IMR-90 (cell line): ENCODE data around the gene PHEX. TPM values are rescaled to one million over a fixed set of nuclear protein-coding genes. Genes with fewer than 3 reads are reported as not detected.

Experiments
- ATAC-seq: fragments of 200-7000 bp; cut with Tn5 transposase; 2 replicates; pipeline ENCODE4 v1.9.1; 2020; ENCODE audit warnings: low read depth, mild to moderate bottlenecking, moderate library complexity
- BruUV-seq: library from RNA; stranded (reverse); fragments of 400-500 nt; replicated peaks from 2 replicates; lab custom pipeline; 2021; lab: Mats Ljungman, UMichigan
- CTCF ChIA-PET: fragments of 300-600 bp; formaldehyde crosslinking; extraction: SDS; loops from one replicate; lab custom pipeline; 2021; ENCODE audit warnings: antibody characterized with exemption; lab: Yijun Ruan, JAX
- POLR2A ChIA-PET: fragments of 300-600 bp; sonication (Branson Sonifier 250); formaldehyde crosslinking; loops from one replicate; lab custom pipeline; 2022; ENCODE audit warnings: antibody characterized with exemption; ENCODE audit not compliant: unreplicated experiment; lab: Charles Lee
- DNase-seq: peaks from one replicate; pipeline ENCODE4 v3.0.0; 2013
- H2AFZ ChIP-seq: replicated peaks from 2 replicates; pipeline ENCODE3; 2013; ENCODE audit warnings: low read length, mild to moderate bottlenecking; ENCODE audit not compliant: poor library complexity
- H2AK5ac ChIP-seq: 2 replicates; pipeline ENCODE4 v1.6.1; 2013; ENCODE audit warnings: low read depth, low read length, inconsistent platforms
- H2AK9ac ChIP-seq: replicated peaks from 2 replicates; pipeline ENCODE3; 2013; ENCODE audit warnings: mild to moderate bottlenecking, low read depth, low read length, moderate library complexity; ENCODE audit not compliant: poor library complexity
- H2BK120ac ChIP-seq: 2 replicates; pipeline ENCODE4 v1.6.1; 2013; ENCODE audit warnings: low read depth, low read length, inconsistent platforms
- H2BK15ac ChIP-seq: 3 replicates; pipeline ENCODE4 v1.6.1; 2013; ENCODE audit warnings: low read depth, low read length, inconsistent platforms
- H2BK20ac ChIP-seq: 2 replicates; pipeline ENCODE4 v1.6.1; 2013; ENCODE audit warnings: low read depth, mild to moderate bottlenecking, inconsistent platforms, low read length, moderate library complexity
- H2BK5ac ChIP-seq: 2 replicates; pipeline ENCODE4 v1.6.1; 2013; ENCODE audit warnings: mild to moderate bottlenecking, low read depth, low read length, inconsistent platforms; ENCODE audit not compliant: poor library complexity, severe bottlenecking
- H3K14ac ChIP-seq: replicated peaks from 2 replicates; pipeline ENCODE4 v1.6.1; 2013; ENCODE audit warnings: low read depth, low read length, inconsistent platforms
- H3K18ac ChIP-seq: 2 replicates; pipeline ENCODE4 v1.6.1; 2013; ENCODE audit warnings: low read depth, low read length, control low read depth
- H3K23ac ChIP-seq: 2 replicates; pipeline ENCODE4 v1.6.1; 2013; ENCODE audit warnings: low read depth, low read length, inconsistent platforms
- H3K27ac ChIP-seq: 2 replicates; pipeline ENCODE4 v1.5.1; 2013; ENCODE audit warnings: mild to moderate bottlenecking, control low read depth, low read length; ENCODE audit not compliant: insufficient read depth
- H3K27me3 ChIP-seq: 2 replicates; pipeline ENCODE4 v1.6.1; 2013; ENCODE audit warnings: low read length; ENCODE audit not compliant: control insufficient read depth, insufficient read depth
- H3K36me3 ChIP-seq: 2 replicates; pipeline ENCODE4 v1.6.1; 2013; ENCODE audit warnings: low read length, mixed read lengths; ENCODE audit not compliant: control insufficient read depth, insufficient read depth
- H3K4ac ChIP-seq: 2 replicates; pipeline ENCODE4 v1.6.1; 2013; ENCODE audit warnings: low read depth, low read length, inconsistent platforms
- H3K4me1 ChIP-seq: 2 replicates; pipeline ENCODE4 v1.6.1; 2013; ENCODE audit warnings: low read length, mixed read lengths; ENCODE audit not compliant: control insufficient read depth, insufficient read depth
- H3K4me2 ChIP-seq: 2 replicates; pipeline ENCODE4 v1.6.1; 2013; ENCODE audit warnings: low read depth, mild to moderate bottlenecking, control low read depth, low read length, moderate library complexity
- H3K4me3 ChIP-seq: 2 replicates; pipeline ENCODE4 v1.5.1; 2013; ENCODE audit warnings: low read depth, mild to moderate bottlenecking, control low read depth, low read length, moderate library complexity; ENCODE audit not compliant: insufficient read depth
- H3K56ac ChIP-seq: 2 replicates; pipeline ENCODE4 v1.6.1; 2013; ENCODE audit warnings: low read length, inconsistent platforms; ENCODE audit not compliant: insufficient read depth; ENCODE audit errors: extremely low read depth
- H3K79me1 ChIP-seq, 2 experiments: 2 replicates each; pipeline ENCODE4 v1.6.1; 2013; ENCODE audit warnings: low read length in 2 of 2, inconsistent platforms in 1 of 2, low read depth in 1 of 2
- H3K9ac ChIP-seq: 2 replicates; pipeline ENCODE4 v1.6.1; 2013; ENCODE audit warnings: low read depth, low read length, control low read depth
- H3K9me1 ChIP-seq: 2 replicates; pipeline ENCODE4 v1.6.1; 2013; ENCODE audit warnings: low read length, inconsistent platforms; ENCODE audit not compliant: insufficient read depth
- H3K9me3 ChIP-seq: 2 replicates; pipeline ENCODE4 v1.6.1; 2013; ENCODE audit warnings: low read length; ENCODE audit not compliant: control insufficient read depth, insufficient read depth
- H4K20me1 ChIP-seq: 2 replicates; pipeline ENCODE4 v1.6.1; 2013; ENCODE audit warnings: low read length, inconsistent platforms; ENCODE audit not compliant: insufficient read depth
- H4K5ac ChIP-seq: 2 replicates; pipeline ENCODE4 v1.6.1; 2013; ENCODE audit warnings: mild to moderate bottlenecking, low read depth, low read length, control low read depth
- H4K8ac ChIP-seq, 2 experiments: 2 replicates each; pipeline ENCODE4 v1.6.1; 2013; ENCODE audit warnings: low read depth in 2 of 2, low read length in 2 of 2, control low read depth in 1 of 2, inconsistent platforms in 1 of 2
- H4K91ac ChIP-seq: 2 replicates; pipeline ENCODE4 v1.6.1; 2013; ENCODE audit warnings: low read depth, low read length, inconsistent platforms; ENCODE audit not compliant: insufficient read depth
- CEBPB ChIP-seq: IDR thresholded peaks from 2 replicates; pipeline ENCODE4 v1.6.1; 2012; ENCODE audit warnings: low read depth, low read length, improper control_type of control experiment
- CTCF ChIP-seq: conservative IDR thresholded peaks from 2 replicates; pipeline ENCODE4 v1.5.1; 2012; ENCODE audit warnings: mild to moderate bottlenecking, low read depth, low read length, improper control_type of control experiment
- ELK1 ChIP-seq: fragments of 150-350 bp; IDR thresholded peaks from 2 replicates; pipeline ENCODE4 v1.6.1; 2016; ENCODE audit warnings: low read depth, mild to moderate bottlenecking, low read length, moderate library complexity, borderline replicate concordance
- FOS ChIP-seq: fragments of 150-350 bp; IDR thresholded peaks from 2 replicates; pipeline ENCODE4 v1.6.1; 2016; ENCODE audit warnings: low read depth, low read length
- NFE2L2 ChIP-seq: fragments of 150-350 bp; IDR thresholded peaks from 2 replicates; pipeline ENCODE4 v1.6.1; 2016; ENCODE audit warnings: low read depth, mild to moderate bottlenecking, low read length
- POLR2A ChIP-seq: IDR thresholded peaks from 2 replicates; pipeline ENCODE4 v1.6.1; 2012; ENCODE audit warnings: mild to moderate bottlenecking, low read depth, low read length
- RFX5 ChIP-seq: IDR thresholded peaks from 2 replicates; pipeline ENCODE4 v1.8.0; 2012; ENCODE audit warnings: low read depth, mild to moderate bottlenecking, low read length, moderate library complexity
- SMC3 ChIP-seq: fragments of 150-350 bp; IDR thresholded peaks from 2 replicates; pipeline ENCODE4 v1.6.1; 2016; ENCODE audit warnings: low read depth, mild to moderate bottlenecking, antibody characterized with exemption, low read length, moderate library complexity
- USF2 ChIP-seq: fragments of 150-350 bp; IDR thresholded peaks from 2 replicates; pipeline ENCODE4 v1.6.1; 2017; ENCODE audit warnings: mild to moderate bottlenecking, antibody characterized with exemption, low read length, low read depth
- WGBS, 2 experiments: methylation state at CpG; one replicate each; pipeline versions ENCODE4 v1.1.5 to v1.1.7; 2013; ENCODE audit warnings: missing lambda C conversion rate in 2 of 2; ENCODE audit not compliant: insufficient read length in 1 of 2; ENCODE audit errors: extremely low coverage in 2 of 2; 5-methylcytosine and 5-hydroxymethylcytosine counted together
- dilution Hi-C: fragments of 300-500 bp; cut with HindIII; formaldehyde crosslinking; loops from one replicate; pipeline ENCODE4 v1.14.3; 2018; ENCODE audit warnings: low sequenced_read_pairs; ENCODE audit not compliant: unreplicated experiment
- in situ Hi-C: fragments of 300-500 bp; cut with MboI; formaldehyde crosslinking; loops from 3 replicates; pipeline ENCODE4 v1.14.3; 2019; ENCODE audit warnings: low sequenced_read_pairs, inconsistent platforms, mixed read lengths
- intact Hi-C: fragments of 100-400 bp; cut with micrococcal nuclease; formaldehyde crosslinking; loops from 2 replicates; pipeline ENCODE4 v1.10.0; 2022
- polyA plus RNA-seq, 3 experiments: library from polyadenylated mRNA; depleted of rRNA; stranded (reverse); fragments of >200 nt; gene quantifications; 2 replicates each; pipeline ENCODE4 v1.2.3, GENCODE V29; 2012; ENCODE audit warnings: low replicate concordance in 1 of 3
- total RNA-seq: library from RNA; depleted of rRNA; stranded (reverse); fragments of >200 nt; gene quantifications from 2 replicates; pipeline ENCODE4 v1.2.3, GENCODE V29; 2012

The PHEX gene
- total and polyA plus RNA-seq, 2 of the 4 experiments (the other 2 are of a cell fraction), result 0.10 to 0.18 TPM

- Histone ChIP-seq H4K20me1 (no peaks in the 10 kb centered on the region), H3K27me3 (no peaks in the 10 kb centered on the region), H2BK20ac (no peak overlapping the region), H3K9ac (no peak overlapping the region), H3K4me2 (no peak overlapping the region), H2AK9ac (no peak overlapping the region), H3K79me1 (no peaks in the 10 kb centered on the region), H3K23ac (no peak overlapping the region), H3K4me1 (no peaks in the 10 kb centered on the region), H2BK5ac (no peak overlapping the region), H3K14ac (no peak overlapping the region), H3K9me1 (no peaks in the 10 kb centered on the region), H3K27ac (no peak overlapping the region), H3K56ac (no peak overlapping the region), H3K18ac (no peak overlapping the region), H2BK120ac (no peak overlapping the region), H2AK5ac (no peak overlapping the region), H3K4ac (no peak overlapping the region), H3K36me3 (no peaks in the 10 kb centered on the region), H3K4me3 (no peak overlapping the region), H3K9me3 (no peaks in the 10 kb centered on the region), H4K8ac (no peak overlapping the region), H2BK15ac (no peak overlapping the region), H2AFZ (no peak overlapping the region), H4K5ac (no peak overlapping the region), H4K91ac (no peak overlapping the region)
- ChIA-PET POLR2A (interaction anchor here (0.6 kb wide), 2 partner anchors 18 to 69 kb away, joined by 3 to 4 read pairs; no protein-coding TSS in a partner anchor), CTCF (no interaction called here)
- DNase-seq (no peak), ATAC-seq (no peak)
- dilution Hi-C loops, result no loop called here
- no TSS peak for BruUV-seq
- no peak for TF ChIP-seq CEBPB
- no peak for TF ChIP-seq RFX5
- no peak for TF ChIP-seq NFE2L2
- no peak for TF ChIP-seq USF2
- no peak for TF ChIP-seq ELK1
- no peak for TF ChIP-seq SMC3
- no peak for TF ChIP-seq POLR2A
- TF ChIP-seq CTCF, result no peak
- no peak for TF ChIP-seq FOS
- intact Hi-C loops, result no loop called here
- in situ Hi-C loops, result no loop called here
- no CpG with 5 or more reads among the region's 1 CpG for WGBS, 2 experiments
These were observed 174.7 kb downstream of the PHEX start for GRCh38 chrX:22206781-22207180.
